Limb (tissue), 2 donors: ENCODE data around the gene SPANXN1.
"Not testable (repeated sequence)": the region's sequence is repeated elsewhere in the genome, so short reads cannot be mapped to it uniquely, and the experiment has no call there.

Source experiments
- DNase-seq, 2 donors: peaks; one replicate each; pipeline ENCODE4 v3.0.0-alpha.2; 2016; ENCODE audit errors: extremely low spot score in 2 of 2

Gene SPANXN1

GRCh38 chrX:145247203-145247602, at the start of gene SPANXN1:
Gene SPANXN1, plus strand, starts transcription at chrX:145247503. Its CDS starts 84 bp downstream, at chrX:145247587.
- not testable (repeated sequence) for DNase-seq

- no peak for DNase-seq
Observed at GRCh38 chrX:145199078-145199477, 48.2 kb upstream of the SPANXN1 start.

GRCh38 chrX:145213504-145213903, 33.8 kb upstream of the SPANXN1 start:
- DNase-seq = no peak

- no peak for DNase-seq
Observed at GRCh38 chrX:145292218-145292617, 44.9 kb downstream of the SPANXN1 start.
